Measurements from ENCODE around the gene MVB12B. TPM values are rescaled to one million over a fixed set of nuclear protein-coding genes. Genes with fewer than 3 reads are reported as not detected.

Gene MVB12B
- total RNA-seq, 1 experiment from 2014 or later = 4.5 TPM

GRCh38 chr9:126398403-126399058, 71.9 kb downstream of the MVB12B start:
- Mint-ChIP-seq H3K4me1 (ENCODE audit: low read depth, unreplicated experiment) (peaks cover 10% of the 10 kb centered on the region), H3K27me3 (ENCODE audit: unreplicated experiment) (no peaks in the 10 kb centered on the region), H3K36me3 (ENCODE audit: insufficient read depth, unreplicated experiment) (no peaks in the 10 kb centered on the region), H3K27ac (ENCODE audit: unreplicated experiment) (no peak overlapping the region), H3K4me3 (ENCODE audit: low read depth, unreplicated experiment) (no peak overlapping the region), H3K9me3 (ENCODE audit: low read depth, unreplicated experiment) (no peaks in the 10 kb centered on the region)
- intact Hi-C loops (cut with micrococcal nuclease; ENCODE audit: unreplicated experiment) = loop anchor here (2.0 to 5.0 kb wide), 2 partner anchors 81 to 96 kb away; no protein-coding TSS in a partner anchor
- TF ChIP-seq CTCF (IDR thresholded peaks at IDR 0.05; ENCODE audit: unreplicated experiment) = peak; percentile 57
- no TSS peak for BruUV-seq (replicated peaks)
- peak; percentile 69 for DNase-seq
- CTCF ChIA-PET = interaction anchor here (0.6 to 1.0 kb wide), 3 partner anchors 70 to 991 kb away, joined by 3 to 6 read pairs (median 3); no protein-coding TSS in a partner anchor

- Mint-ChIP-seq H3K4me1 (ENCODE audit: low read depth, unreplicated experiment) (peaks cover 10% of the 10 kb centered on the region), H3K36me3 (ENCODE audit: insufficient read depth, unreplicated experiment) (no peaks in the 10 kb centered on the region), H3K27me3 (ENCODE audit: unreplicated experiment) (no peaks in the 10 kb centered on the region), H3K9me3 (ENCODE audit: low read depth, unreplicated experiment) (no peaks in the 10 kb centered on the region), H3K4me3 (ENCODE audit: low read depth, unreplicated experiment) (no peak overlapping the region), H3K27ac (ENCODE audit: unreplicated experiment) (no peak overlapping the region)
- BruUV-seq (replicated peaks) = no TSS peak
- intact Hi-C loops (cut with micrococcal nuclease; ENCODE audit: unreplicated experiment) = loop anchor here (2.0 to 5.0 kb wide), 2 partner anchors 82 to 96 kb away; no protein-coding TSS in a partner anchor
- DNase-seq = no peak
- CTCF ChIA-PET = no interaction called here
- TF ChIP-seq CTCF (IDR thresholded peaks at IDR 0.05; ENCODE audit: unreplicated experiment) = no peak
Measured at GRCh38 chr9:126399251-126399650, 72.6 kb downstream of the MVB12B start.

GRCh38 chr9:126399789-126400188, 73.2 kb downstream of the MVB12B start:
- Mint-ChIP-seq H3K27me3 (ENCODE audit: unreplicated experiment) (no peaks in the 10 kb centered on the region), H3K4me1 (ENCODE audit: low read depth, unreplicated experiment) (peaks cover 8% of the 10 kb centered on the region), H3K4me3 (ENCODE audit: low read depth, unreplicated experiment) (no peak overlapping the region), H3K27ac (ENCODE audit: unreplicated experiment) (no peak overlapping the region), H3K36me3 (ENCODE audit: insufficient read depth, unreplicated experiment) (no peaks in the 10 kb centered on the region), H3K9me3 (ENCODE audit: low read depth, unreplicated experiment) (no peaks in the 10 kb centered on the region)
- no peak for TF ChIP-seq CTCF (IDR thresholded peaks at IDR 0.05; ENCODE audit: unreplicated experiment)
- no peak for DNase-seq
- CTCF ChIA-PET = no interaction called here
- BruUV-seq (replicated peaks) = no TSS peak
- intact Hi-C loops (cut with micrococcal nuclease; ENCODE audit: unreplicated experiment) = loop anchor here (2.0 to 5.0 kb wide), 2 partner anchors 82 to 97 kb away; no protein-coding TSS in a partner anchor

GRCh38 chr9:126400571-126400970, 73.9 kb downstream of the MVB12B start:
- Mint-ChIP-seq H3K27me3 (ENCODE audit: unreplicated experiment) (no peaks in the 10 kb centered on the region), H3K36me3 (ENCODE audit: insufficient read depth, unreplicated experiment) (no peaks in the 10 kb centered on the region), H3K4me3 (ENCODE audit: low read depth, unreplicated experiment) (no peak overlapping the region), H3K9me3 (ENCODE audit: low read depth, unreplicated experiment) (no peaks in the 10 kb centered on the region), H3K4me1 (ENCODE audit: low read depth, unreplicated experiment) (peaks cover under 1% of the 10 kb centered on the region), H3K27ac (ENCODE audit: unreplicated experiment) (no peak overlapping the region)
- DNase-seq = no peak
- no peak for TF ChIP-seq CTCF (IDR thresholded peaks at IDR 0.05; ENCODE audit: unreplicated experiment)
- no TSS peak for BruUV-seq (replicated peaks)
- CTCF ChIA-PET = interaction anchor here (0.6 kb wide), 1 partner anchor 801 kb away, joined by 3 read pairs; no protein-coding TSS in a partner anchor
- intact Hi-C loops (cut with micrococcal nuclease; ENCODE audit: unreplicated experiment) = no loop called here
